H9 (cell line): ENCODE measurements around the gene PDPK1. TPM values are rescaled to one million over a fixed set of nuclear protein-coding genes. Genes with fewer than 3 reads are reported as not detected.
A peak's percentile ranks its signal among the peaks of the same experiment; 100 is the strongest.
"Not testable (repeated sequence)": the region's sequence is repeated elsewhere in the genome, so short reads cannot be mapped to it uniquely, and the experiment has no call there.

ENCODE experiments used
- DNase-seq: peaks from one replicate; pipeline ENCODE4 v3.0.0-alpha.2; 2017
- H2AFZ ChIP-seq: one replicate; pipeline ENCODE4 v1.6.1; 2013; ENCODE audit warnings: mild to moderate bottlenecking, low read length, control low read depth, moderate library complexity
- H2AK5ac ChIP-seq: 2 replicates; pipeline ENCODE4 v1.6.1; 2013; ENCODE audit warnings: low read length, control low read depth, mixed read lengths; ENCODE audit not compliant: insufficient read length
- H2BK120ac ChIP-seq: one replicate; pipeline ENCODE4 v1.6.1; 2013; ENCODE audit warnings: low read depth, mild to moderate bottlenecking, low read length, control low read depth, inconsistent platforms; ENCODE audit not compliant: poor library complexity, severe bottlenecking
- H2BK12ac ChIP-seq: 2 replicates; pipeline ENCODE4 v1.6.1; 2013; ENCODE audit warnings: low read length, control low read depth, mixed read lengths, low read depth; ENCODE audit not compliant: insufficient read length
- H2BK15ac ChIP-seq: 2 replicates; pipeline ENCODE4 v1.6.1; 2013; ENCODE audit warnings: low read depth, low read length, control low read depth
- H2BK20ac ChIP-seq: one replicate; pipeline ENCODE4 v1.6.1; 2013; ENCODE audit warnings: low read depth, mild to moderate bottlenecking, low read length, control low read depth, inconsistent platforms; ENCODE audit not compliant: poor library complexity, severe bottlenecking
- H2BK5ac ChIP-seq: 2 replicates; pipeline ENCODE4 v1.6.1; 2013; ENCODE audit warnings: low read length, control low read depth, mixed read lengths; ENCODE audit not compliant: insufficient read length
- H3K14ac ChIP-seq: 2 replicates; pipeline ENCODE4 v1.6.1; 2013; ENCODE audit warnings: low read length, control low read depth; ENCODE audit not compliant: insufficient read depth
- H3K18ac ChIP-seq: 2 replicates; pipeline ENCODE4 v1.6.1; 2013; ENCODE audit warnings: low read depth, mild to moderate bottlenecking, mixed read lengths, low read length, control low read depth; ENCODE audit not compliant: insufficient read length
- H3K23ac ChIP-seq: 2 replicates; pipeline ENCODE4 v1.6.1; 2013; ENCODE audit warnings: low read length, control low read depth, mixed read lengths, low read depth; ENCODE audit not compliant: insufficient read length
- H3K23me2 ChIP-seq: 2 replicates; pipeline ENCODE4 v1.6.1; 2013; ENCODE audit warnings: low read depth, mild to moderate bottlenecking, mixed read lengths, low read length, control low read depth; ENCODE audit not compliant: insufficient read length, poor library complexity, severe bottlenecking
- H3K27ac ChIP-seq: 2 replicates; pipeline ENCODE4 v1.5.1; 2013; ENCODE audit warnings: low read length, control low read depth, mixed read lengths, low read depth; ENCODE audit not compliant: insufficient read length
- H3K27me3 ChIP-seq: 2 replicates; pipeline ENCODE4 v1.6.1; 2013; ENCODE audit warnings: low read length, control low read depth, inconsistent platforms; ENCODE audit not compliant: insufficient read depth
- H3K4ac ChIP-seq: 2 replicates; pipeline ENCODE4 v1.6.1; 2013; ENCODE audit warnings: low read depth, mild to moderate bottlenecking, control low read depth, inconsistent platforms, low read length, moderate library complexity
- H3K4me1 ChIP-seq: 2 replicates; pipeline ENCODE4 v1.6.1; 2013; ENCODE audit warnings: low read length, control low read depth, inconsistent platforms; ENCODE audit not compliant: insufficient read depth
- H3K4me2 ChIP-seq: 2 replicates; pipeline ENCODE4 v1.6.1; 2013; ENCODE audit warnings: low read length, control low read depth, mixed read lengths; ENCODE audit not compliant: insufficient read length, insufficient read depth
- H3K56ac ChIP-seq: 2 replicates; pipeline ENCODE4 v1.6.1; 2013; ENCODE audit warnings: low read depth, mild to moderate bottlenecking, mixed read lengths, low read length, control low read depth; ENCODE audit not compliant: insufficient read length
- H3K79me1 ChIP-seq: 2 replicates; pipeline ENCODE4 v1.6.1; 2013; ENCODE audit warnings: low read depth, mild to moderate bottlenecking, moderate library complexity, low read length, control low read depth, inconsistent platforms; ENCODE audit not compliant: insufficient read depth, poor library complexity, severe bottlenecking
- H3K79me2 ChIP-seq: 2 replicates; pipeline ENCODE4 v1.6.1; 2013; ENCODE audit warnings: low read length, control low read depth, inconsistent platforms; ENCODE audit not compliant: insufficient read depth
- H3K9ac ChIP-seq: 2 replicates; pipeline ENCODE4 v1.6.1; 2013; ENCODE audit warnings: low read length, control low read depth, mixed read lengths; ENCODE audit not compliant: insufficient read length; ENCODE audit errors: extremely low read depth
- H3K9me3 ChIP-seq: one replicate; pipeline ENCODE4 v1.6.1; 2013; ENCODE audit warnings: low read depth, low read length, inconsistent platforms; ENCODE audit not compliant: control insufficient read depth
- H3T11ph ChIP-seq: one replicate; pipeline ENCODE4 v1.6.1; 2013; ENCODE audit warnings: mild to moderate bottlenecking, low read length, control low read depth, inconsistent platforms
- H4K20me1 ChIP-seq: one replicate; pipeline ENCODE4 v1.6.1; 2013; ENCODE audit not compliant: control insufficient read depth, insufficient read length, insufficient read depth
- H4K5ac ChIP-seq: 2 replicates; pipeline ENCODE4 v1.6.1; 2013; ENCODE audit warnings: low read depth, mild to moderate bottlenecking, mixed read lengths, low read length, control low read depth; ENCODE audit not compliant: insufficient read length
- H4K8ac ChIP-seq: replicated peaks from 2 replicates; pipeline ENCODE4 v1.6.1; 2013; ENCODE audit warnings: low read length, control low read depth, mixed read lengths, low read depth; ENCODE audit not compliant: insufficient read length
- H4K91ac ChIP-seq: 2 replicates; pipeline ENCODE4 v1.6.1; 2013; ENCODE audit warnings: low read depth, mild to moderate bottlenecking, moderate library complexity, mixed read lengths, low read length, control low read depth; ENCODE audit not compliant: insufficient read length
- H3K27ac Mint-ChIP-seq, 3 experiments: 2 replicates in 2 of 3; 3 replicates in 1 of 3; pipeline ENCODE4 v1.8.0; 2020 to 2021; ENCODE audit warnings: mixed read lengths in 3 of 3, mild to moderate bottlenecking in 1 of 3, moderate library complexity in 1 of 3
- H3K27me3 Mint-ChIP-seq: 2 replicates; pipeline ENCODE4 v1.8.0; 2021; ENCODE audit warnings: low read depth, mild to moderate bottlenecking, moderate library complexity, mixed read lengths
- H3K36me3 Mint-ChIP-seq, 3 experiments: 2 replicates in 2 of 3; 3 replicates in 1 of 3; pipeline ENCODE4 v1.8.0; 2020 to 2021; ENCODE audit warnings: low read depth in 3 of 3, mixed read lengths in 3 of 3; ENCODE audit not compliant: insufficient read depth in 1 of 3
- H3K4me1 Mint-ChIP-seq, 2 experiments: 2 replicates each; pipeline ENCODE4 v1.8.0; 2020; ENCODE audit warnings: mixed read lengths in 2 of 2
- H3K4me3 Mint-ChIP-seq, 2 experiments: 2 replicates in 1 of 2; 3 replicates in 1 of 2; pipeline ENCODE4 v1.8.0; 2020 to 2021; ENCODE audit warnings: mild to moderate bottlenecking in 2 of 2, mixed read lengths in 2 of 2, moderate library complexity in 1 of 2
- H3K9me3 Mint-ChIP-seq, 2 experiments: 2 replicates in 1 of 2; 3 replicates in 1 of 2; pipeline ENCODE4 v1.8.0; 2020; ENCODE audit warnings: mild to moderate bottlenecking in 2 of 2, mixed read lengths in 2 of 2, moderate library complexity in 1 of 2
- WGBS: extraction: QIAGEN DNeasy Blood & Tissue Kit; methylation state at CpG from one replicate; pipeline ENCODE4 v1.1.7; 2013; ENCODE audit warnings: missing lambda C conversion rate, low lambda C conversion rate, mixed read lengths; ENCODE audit not compliant: insufficient read length; ENCODE audit errors: extremely low coverage; 5-methylcytosine and 5-hydroxymethylcytosine counted together
- total RNA-seq: library from RNA; stranded (reverse); gene quantifications from 2 replicates; pipeline ENCODE4 v1.2.1, GENCODE V29; 2021

The PDPK1 gene
- total RNA-seq, 1 experiment from 2014 or later: 32.8 TPM

- DNase-seq, H3K9me3 ChIP-seq, H2BK12ac ChIP-seq, H3K23me2 ChIP-seq, H3K18ac ChIP-seq, H3K4me2 ChIP-seq, H3K36me3 Mint-ChIP-seq, H2AFZ ChIP-seq, H3K79me2 ChIP-seq, H2BK5ac ChIP-seq, H3K27ac ChIP-seq, H3K9me3 Mint-ChIP-seq, H3K4me1 ChIP-seq, H2BK20ac ChIP-seq, H4K5ac ChIP-seq, H3K27me3 Mint-ChIP-seq, H3K14ac ChIP-seq, H3K4ac ChIP-seq, H2AK5ac ChIP-seq, H4K20me1 ChIP-seq, H2BK120ac ChIP-seq, H3K27me3 ChIP-seq, H3T11ph ChIP-seq, H4K8ac ChIP-seq, H4K91ac ChIP-seq, H3K4me3 Mint-ChIP-seq, H3K27ac Mint-ChIP-seq, H3K23ac ChIP-seq, H3K56ac ChIP-seq, H2BK15ac ChIP-seq, H3K9ac ChIP-seq: not testable (repeated sequence)
- no CpG with 5 or more reads among the region's 6 CpGs for WGBS
- H3K4me1 Mint-ChIP-seq: peaks cover 7 to 11% of the 10 kb centered on the region in 2 experiments
- peaks cover 11% of the 10 kb centered on the region for H3K79me1 ChIP-seq
Measured at GRCh38 chr16:2541409-2541808, 3.6 kb downstream of the PDPK1 start.

GRCh38 chr16:2543771-2544170 lies 6.0 kb downstream of the PDPK1 start:
- H2AFZ ChIP-seq, H3K9me3 Mint-ChIP-seq, H3K4me1 Mint-ChIP-seq, H3K4me3 Mint-ChIP-seq, H3K4ac ChIP-seq, DNase-seq, H3K23ac ChIP-seq, H4K20me1 ChIP-seq, H3K79me2 ChIP-seq, H3K4me2 ChIP-seq, H2AK5ac ChIP-seq, H2BK5ac ChIP-seq, H3K4me1 ChIP-seq, H3K18ac ChIP-seq, H2BK120ac ChIP-seq, H3K56ac ChIP-seq, H3T11ph ChIP-seq, H3K27me3 Mint-ChIP-seq, H2BK20ac ChIP-seq, H4K5ac ChIP-seq, H3K27ac ChIP-seq, H4K8ac ChIP-seq, H3K36me3 Mint-ChIP-seq, H4K91ac ChIP-seq, H3K9me3 ChIP-seq, H2BK12ac ChIP-seq, H2BK15ac ChIP-seq, H3K14ac ChIP-seq, H3K23me2 ChIP-seq, H3K27me3 ChIP-seq, H3K9ac ChIP-seq: not testable (repeated sequence)
- no CpG with 5 or more reads among the region's 14 CpGs for WGBS
- H3K79me1 ChIP-seq: peaks cover 11% of the 10 kb centered on the region
- H3K27ac Mint-ChIP-seq: 0 out of 7 replicates have a peak overlapping the region, but pooled peaks of 1 of the 3 experiments have one; percentile 70
